HCT116 (cell line): ENCODE data around the gene IRF2. TPM values are rescaled to one million over a fixed set of nuclear protein-coding genes. Genes with fewer than 3 reads are reported as not detected.

ENCODE experiments used
- ATAC-seq: fragments of 200-7000 bp; cut with Tn5 transposase; 2 replicates; pipeline ENCODE4 v1.9.1; 2020; ENCODE audit warnings: mild to moderate bottlenecking, moderate library complexity
- BruUV-seq: library from RNA; stranded (reverse); fragments of 400-500 nt; replicated peaks from 2 replicates; lab custom pipeline; 2021; lab: Mats Ljungman, UMichigan
- CTCF ChIA-PET: fragments of 300-600 bp; sonication (Branson Sonifier 250); formaldehyde crosslinking; loops from one replicate; lab custom pipeline; 2021; ENCODE audit warnings: antibody characterized with exemption; lab: Charles Lee
- POLR2A ChIA-PET: fragments of 300-600, 350-600 bp; sonication (Branson Sonifier 250); formaldehyde crosslinking; loops from one replicate; lab custom pipeline; 2021; ENCODE audit warnings: antibody characterized with exemption; lab: Charles Lee
- RAD21 ChIA-PET, 2 experiments: fragments of 300-600 bp; sonication (Branson Sonifier 250); formaldehyde crosslinking; loops; one replicate each; lab custom pipeline; 2023; ENCODE audit warnings: low total read pairs in 2 of 2; ENCODE audit not compliant: uncharacterized antibody in 2 of 2, unreplicated experiment in 2 of 2, low non-redundant PET in 1 of 2; lab: Charles Lee
- DNase-seq: peaks from one replicate; pipeline ENCODE4 v3.0.0-alpha.2; 2010; ENCODE audit warnings: low read depth, low spot score
- H2AFZ ChIP-seq: fragments of 200-600 bp; shearing (Covaris generic), sonication (generic); 2 replicates; pipeline ENCODE4 v1.6.1; 2017; ENCODE audit warnings: low read depth, mixed run types, mixed read lengths, antibody characterized with exemption, low read length; ENCODE audit not compliant: poor library complexity, severe bottlenecking
- H3K27ac ChIP-seq: 2 replicates; pipeline ENCODE4 v1.5.1; 2012; ENCODE audit warnings: low read depth, low read length
- H3K27me3 ChIP-seq: fragments of 200-600 bp; sonication (generic); 2 replicates; pipeline ENCODE4 v1.6.1; 2016; ENCODE audit warnings: mixed run types, low read length, mixed read lengths; ENCODE audit not compliant: insufficient read depth
- H3K36me3 ChIP-seq, 2 experiments: fragments of 200-500 bp in 1 of 2; fragments of 200-600 bp in 1 of 2; sonication (Bioruptor generic) in 1 of 2; sonication (generic) in 1 of 2; 2 replicates each; pipeline versions ENCODE4 v1.5.1 to v1.6.1; 2014 to 2016; ENCODE audit warnings: low read length in 2 of 2, inconsistent platforms in 1 of 2, mixed read lengths in 1 of 2, mixed run types in 1 of 2; ENCODE audit not compliant: insufficient read depth in 2 of 2, control insufficient read depth in 1 of 2
- H3K4me1 ChIP-seq, 2 experiments: fragments of 200-600 bp in 1 of 2; sonication (generic) in 1 of 2; 2 replicates each; pipeline versions ENCODE4 v1.5.1 to v1.6.1; 2012 to 2017; ENCODE audit warnings: low read length in 2 of 2, inconsistent platforms in 1 of 2, mild to moderate bottlenecking in 1 of 2, mixed read lengths in 1 of 2, mixed run types in 1 of 2, moderate library complexity in 1 of 2; ENCODE audit not compliant: insufficient read depth in 2 of 2, control insufficient read depth in 1 of 2
- H3K4me2 ChIP-seq: fragments of 200-600 bp; sonication (generic); 2 replicates; pipeline ENCODE4 v1.6.1; 2017; ENCODE audit warnings: mixed run types, low read length, mixed read lengths
- H3K4me3 ChIP-seq, 2 experiments: fragments of 200-600 bp in 1 of 2; sonication (generic) in 1 of 2; replicated peaks in 1 of 2; 2 replicates each; pipeline ENCODE4 v1.5.1; 2011 to 2016; ENCODE audit warnings: low read length in 2 of 2, control low read depth in 1 of 2, low read depth in 1 of 2, mild to moderate bottlenecking in 1 of 2, mixed read lengths in 1 of 2, mixed run types in 1 of 2
- H3K79me2 ChIP-seq: fragments of 200-600 bp; sonication (generic); 2 replicates; pipeline ENCODE4 v1.6.1; 2017; ENCODE audit warnings: mild to moderate bottlenecking, mixed run types, low read length, moderate library complexity, mixed read lengths; ENCODE audit not compliant: insufficient read depth
- H3K9ac ChIP-seq: fragments of 200-600 bp; sonication (generic); 2 replicates; pipeline ENCODE4 v1.6.1; 2016; ENCODE audit warnings: low read length, mixed read lengths
- H3K9me2 ChIP-seq: fragments of 200-600 bp; sonication (generic), shearing (Covaris generic); 2 replicates; pipeline ENCODE4 v1.6.1; 2017; ENCODE audit warnings: mixed run types, mild to moderate bottlenecking, moderate library complexity; ENCODE audit not compliant: insufficient read depth
- H3K9me3 ChIP-seq, 2 experiments: fragments of 200-500 bp in 1 of 2; fragments of 200-600 bp in 1 of 2; sonication (Bioruptor generic) in 1 of 2; sonication (generic) in 1 of 2; 2 replicates each; pipeline ENCODE4 v1.6.1; 2014 to 2017; ENCODE audit warnings: low read length in 2 of 2, mixed read lengths in 2 of 2, inconsistent platforms in 1 of 2, low read depth in 1 of 2, mild to moderate bottlenecking in 1 of 2, mixed run types in 1 of 2, moderate library complexity in 1 of 2; ENCODE audit not compliant: control insufficient read depth in 1 of 2, insufficient read depth in 1 of 2
- H4K20me1 ChIP-seq: fragments of 200-600 bp; sonication (generic), shearing (Covaris generic); 2 replicates; pipeline ENCODE4 v1.6.1; 2017; ENCODE audit warnings: mixed run types, mild to moderate bottlenecking, moderate library complexity; ENCODE audit not compliant: insufficient read depth
- ATF3 ChIP-seq: IDR thresholded peaks from 2 replicates; pipeline ENCODE4 v1.6.1; 2012
- CEBPB ChIP-seq: IDR thresholded peaks from 2 replicates; pipeline ENCODE4 v1.6.1; 2012; ENCODE audit warnings: low read depth
- CTCF ChIP-seq, 3 experiments: fragments of 200-600 bp in 1 of 3; sonication (generic) in 1 of 3; IDR thresholded peaks in 2 of 3; conservative IDR thresholded peaks in 1 of 3; 2 replicates each; pipeline ENCODE4 v1.5.1; 2012 to 2017; ENCODE audit warnings: low read depth in 2 of 3, low read length in 2 of 3, antibody characterized with exemption in 1 of 3, borderline replicate concordance in 1 of 3, control low read depth in 1 of 3, mild to moderate bottlenecking in 1 of 3, mixed read lengths in 1 of 3, mixed run types in 1 of 3, moderate library complexity in 1 of 3; ENCODE audit not compliant: insufficient read depth in 1 of 3
- EGR1 ChIP-seq: IDR thresholded peaks from 2 replicates; pipeline ENCODE4 v1.6.1; 2012; ENCODE audit warnings: low read depth
- ELF1 ChIP-seq: IDR thresholded peaks from 2 replicates; pipeline ENCODE4 v1.6.1; 2012; ENCODE audit warnings: low read depth, borderline replicate concordance
- EZH2 ChIP-seq: fragments of 200-600 bp; sonication (generic); IDR thresholded peaks from 2 replicates; pipeline ENCODE4 v1.6.1; 2017; ENCODE audit warnings: antibody characterized with exemption, mixed run types
- EZH2phosphoT487 ChIP-seq: fragments of 200-600 bp; IDR thresholded peaks from 2 replicates; pipeline ENCODE4 v1.6.1; 2018; ENCODE audit warnings: antibody characterized with exemption, borderline replicate concordance
- FOSL1 ChIP-seq: IDR thresholded peaks from 2 replicates; pipeline ENCODE4 v1.6.1; 2012; ENCODE audit warnings: low read depth
- JUND ChIP-seq: IDR thresholded peaks from 2 replicates; pipeline ENCODE4 v1.6.1; 2012
- MAX ChIP-seq: IDR thresholded peaks from 2 replicates; pipeline ENCODE4 v1.6.1; 2012
- POLR2A ChIP-seq: IDR thresholded peaks from 2 replicates; pipeline ENCODE4 v1.7.0; 2011; ENCODE audit warnings: borderline replicate concordance; ENCODE audit not compliant: insufficient read depth, insufficient read length; ENCODE audit errors: extremely low read depth
- RAD21 ChIP-seq: IDR thresholded peaks from 2 replicates; pipeline ENCODE4 v1.6.1; 2012; ENCODE audit warnings: low read depth, mild to moderate bottlenecking
- SIN3A ChIP-seq: IDR thresholded peaks from 2 replicates; pipeline ENCODE4 v1.6.1; 2012; ENCODE audit warnings: low read depth
- SP1 ChIP-seq: IDR thresholded peaks from 2 replicates; pipeline ENCODE4 v1.6.1; 2012; ENCODE audit warnings: low read depth
- ZFX ChIP-seq: fragments of 450-650 bp; IDR thresholded peaks from 2 replicates; pipeline ENCODE4 v1.6.1; 2017
- intact Hi-C: fragments of 100-400 bp; cut with micrococcal nuclease; formaldehyde crosslinking; loops from 2 replicates; pipeline ENCODE4 v1.10.0; 2022
- total RNA-seq: library from RNA; stranded (reverse); gene quantifications from one replicate; pipeline ENCODE4 v1.2.1, GENCODE V29; 2021; ENCODE audit not compliant: unreplicated experiment

IRF2 gene
- total RNA-seq, 1 experiment from 2014 or later, result 10.6 TPM

GRCh38 chr4:184373886-184374405 lies 100.4 kb downstream of the IRF2 start:
- H3K4me2 ChIP-seq, result no peak overlapping the region
- no peak overlapping the region for H3K27ac ChIP-seq
- no peak for ATAC-seq
- no peak overlapping the region for H2AFZ ChIP-seq
- H3K9me3 ChIP-seq, result no peaks in the 10 kb centered on the region
- ChIA-PET POLR2A (no interaction called here), RAD21 (no interaction called here)
- intact Hi-C loops, result no loop called here
- DNase-seq, result no peak
- no peak overlapping the region for H3K9ac ChIP-seq
- H3K4me1 ChIP-seq, result no peaks in the 10 kb centered on the region
- H3K9me2 ChIP-seq, result no peaks in the 10 kb centered on the region
- H3K79me2 ChIP-seq, result no peaks in the 10 kb centered on the region
- H3K36me3 ChIP-seq, result no peaks in the 10 kb centered on the region
- no peak for TF ChIP-seq ATF3
- no peak for TF ChIP-seq POLR2A
- TF ChIP-seq EZH2phosphoT487, result no peak
- no peak for TF ChIP-seq CEBPB
- TF ChIP-seq FOSL1, result no peak
- TF ChIP-seq SP1, result no peak
- no peak for TF ChIP-seq ZFX
- TF ChIP-seq SIN3A, result no peak
- TF ChIP-seq EGR1, result no peak
- no peak for TF ChIP-seq CTCF (IDR thresholded peaks at IDR 0.05 in 2 of 3, conservative IDR thresholded peaks at IDR 0.05 in 1 of 3; ENCODE audit: borderline replicate concordance in 1 of 3, insufficient read depth in 1 of 3, low read depth in 2 of 3, low read length in 2 of 3)
- TF ChIP-seq EZH2, result no peak
- TF ChIP-seq MAX, result no peak
- no peak for TF ChIP-seq RAD21
- TF ChIP-seq ELF1, result no peak
- TF ChIP-seq JUND, result no peak
- TF ChIP-seq, all 23 proteins: peak for 0
- H4K20me1 ChIP-seq, result no peaks in the 10 kb centered on the region
- CTCF ChIA-PET, result no interaction called here
- H3K27me3 ChIP-seq, result no peaks in the 10 kb centered on the region
- no peak overlapping the region for H3K4me3 ChIP-seq
- BruUV-seq, result no TSS peak
